Bladder microvascular endothelial cell (primary cell): ENCODE data around the gene RMRP. TPM values are rescaled to one million over a fixed set of nuclear protein-coding genes. Genes with fewer than 3 reads are reported as not detected.

Source experiments
- total RNA-seq: library from RNA; depleted of rRNA; stranded (reverse); fragments of >200 nt; gene quantifications from 2 replicates; pipeline ENCODE4 v1.2.3, GENCODE V29; 2014

Gene RMRP
- 15,158 and 208,384 TPM in 2 replicates for total RNA-seq

DNA sequence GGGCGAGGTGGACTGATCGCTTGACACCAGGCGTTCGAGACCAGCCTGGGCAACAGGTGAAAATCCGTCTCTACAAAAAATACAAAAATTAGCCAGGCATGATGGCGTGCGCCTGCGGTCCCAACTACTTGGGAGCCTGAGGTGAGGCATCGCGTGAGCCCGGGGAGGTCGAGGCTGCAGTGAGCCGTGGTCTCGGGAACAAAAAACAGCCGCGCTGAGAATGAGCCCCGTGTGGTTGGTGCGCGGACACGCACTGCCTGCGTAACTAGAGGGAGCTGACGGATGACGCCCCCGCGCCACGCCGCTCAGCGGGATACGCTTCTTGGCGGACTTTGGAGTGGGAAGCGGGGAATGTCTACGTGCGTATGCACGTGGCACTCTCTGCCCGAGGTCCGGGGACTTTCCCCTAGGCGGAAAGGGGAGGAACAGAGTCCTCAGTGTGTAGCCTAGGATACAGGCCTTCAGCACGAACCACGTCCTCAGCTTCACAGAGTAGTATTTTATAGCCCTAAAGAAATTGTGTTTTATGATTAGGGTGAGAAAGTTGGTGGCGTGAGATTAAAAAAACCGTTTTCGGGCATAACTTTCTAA is at the start of gene RMRP:
Gene RMRP, minus strand, starts transcription at position 474 of the 591 bp plus-strand sequence.

GRCh38 chr9:35689542-35690293 is 31.9 kb upstream of the RMRP start, which contains the start of gene TPM2:
Gene TPM2, minus strand, starts transcription at chr9:35689925. Its CDS starts 108 bp downstream, at chr9:35689817.

GRCh38 chr9:35673132-35674024 is 15.6 kb upstream of the RMRP start, which contains the start of gene CA9:
Gene CA9, plus strand, starts transcription at chr9:35673928. Its CDS starts 32 bp downstream, at chr9:35673960.

DNA sequence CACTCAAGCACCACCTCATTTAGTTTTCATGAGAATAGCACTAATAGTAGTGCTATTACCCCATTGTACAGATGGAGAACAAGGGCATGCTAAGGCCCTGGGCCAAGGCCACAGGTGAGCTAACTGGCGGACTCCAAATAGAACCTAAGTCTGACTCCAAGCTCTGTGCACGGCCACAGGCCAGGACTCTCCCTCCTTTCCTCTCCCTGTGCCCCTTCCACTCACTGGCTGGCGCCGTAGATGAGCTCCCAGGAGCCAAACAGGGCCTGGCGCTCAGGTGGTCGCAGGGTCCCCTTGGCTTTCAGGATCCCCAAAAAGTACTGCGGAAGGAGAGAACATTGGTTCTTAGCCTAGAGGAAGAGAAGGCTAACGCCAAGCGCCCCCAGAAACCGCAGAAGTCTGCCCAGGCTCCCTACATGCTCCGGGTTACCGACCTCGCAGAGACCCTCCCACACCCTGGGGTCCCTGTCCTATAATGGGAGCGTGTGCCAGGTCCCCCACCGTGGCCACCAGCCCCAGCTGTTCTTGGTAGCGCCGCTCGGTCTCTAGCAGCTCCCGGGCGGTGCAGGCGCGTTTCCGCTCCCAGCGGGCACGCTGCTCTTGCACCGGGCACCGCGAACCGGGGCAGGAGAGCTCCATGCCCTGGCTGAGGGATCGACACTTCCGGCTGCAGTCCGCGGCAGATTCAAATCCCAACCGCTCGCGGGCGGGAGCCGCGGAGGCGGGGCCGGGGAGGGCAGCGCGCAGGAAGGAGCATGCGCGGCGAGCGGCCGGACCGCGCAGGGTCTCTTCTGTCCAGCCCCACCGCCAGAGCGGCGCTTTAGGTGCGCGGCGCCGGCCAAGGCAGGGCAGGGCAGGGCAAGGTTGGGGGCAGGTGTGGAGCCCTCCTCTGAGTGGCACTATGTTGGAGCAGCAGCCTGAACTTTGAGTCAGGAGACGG is 7.0 kb upstream of the RMRP start, which contains the start of gene ARHGEF39:
Gene ARHGEF39, minus strand, starts transcription at position 665 of the 940 bp plus-strand sequence. Its CDS starts 26 bp downstream, at position 639.

GRCh38 chr9:35658137-35658967 is 533 bp upstream of the RMRP start, which contains the start of gene CCDC107:
Gene CCDC107, plus strand, starts transcription at chr9:35658292. Its CDS starts 88 bp downstream, at chr9:35658380.

GRCh38 chr9:35650341-35651158 is 7.3 kb downstream of the RMRP start, which contains the start of gene SIT1:
Gene SIT1, minus strand, starts transcription at chr9:35650931. Its CDS starts 78 bp downstream, at chr9:35650853.

DNA sequence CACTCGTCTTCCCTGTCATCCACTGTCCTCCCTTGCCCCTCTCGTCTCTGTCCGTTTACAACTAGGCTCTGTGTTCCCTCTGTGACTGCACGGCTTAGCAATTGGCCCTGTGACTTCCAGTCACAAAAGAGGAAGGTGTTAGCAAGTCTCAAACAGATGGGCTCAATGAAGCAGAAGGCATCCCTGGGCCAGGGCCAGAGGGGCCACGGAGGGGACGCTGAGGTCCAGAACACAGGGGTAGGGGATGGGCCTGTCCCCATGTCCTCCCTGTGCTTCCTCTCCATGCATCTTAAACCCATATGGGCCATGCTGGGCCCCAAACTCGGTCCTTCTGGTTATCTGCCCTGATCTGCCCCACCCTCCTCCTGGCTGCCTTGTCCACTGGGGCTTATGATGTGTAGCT is 39.5 kb downstream of the RMRP start, which contains the start of gene CD72:
Gene CD72, minus strand, starts transcription at position 89 of the 403 bp plus-strand sequence. CDS start 110 bp downstream, outside the sequence.

Other genes with a start within 250 kb of the RMRP start
- 12.6 and 27.9 TPM in 2 replicates for gene RUSC2, start 167.9 kb downstream of the RMRP start, total RNA-seq
- gene TESK1, start 52.8 kb downstream of the RMRP start, total RNA-seq = 4.5 and 8.5 TPM in 2 replicates
- 0.13 TPM in 1 of 2 replicates, not detected in the other for gene CD72, start 39.6 kb downstream of the RMRP start, total RNA-seq
- gene SIT1, start 7.1 kb downstream of the RMRP start, total RNA-seq = not detected in 2 replicates
- 10.3 and 13.6 TPM in 2 replicates for gene CCDC107, start 273 bp upstream of the RMRP start, total RNA-seq
- gene ARHGEF39, start 7.2 kb upstream of the RMRP start, total RNA-seq = 0.65 and 1.5 TPM in 2 replicates
- gene CA9, start 15.9 kb upstream of the RMRP start, total RNA-seq = not detected in 2 replicates
- 17.1 and 24.1 TPM in 2 replicates for gene TPM2, start 31.9 kb upstream of the RMRP start, total RNA-seq
- gene TLN1, start 74.2 kb upstream of the RMRP start, total RNA-seq = 184 and 408 TPM in 2 replicates
- 39.2 and 57.3 TPM in 2 replicates for gene CREB3, start 74.6 kb upstream of the RMRP start, total RNA-seq
- 50.3 and 121 TPM in 2 replicates for gene GBA2, start 91.2 kb upstream of the RMRP start, total RNA-seq
- gene RGP1, start 91.3 kb upstream of the RMRP start, total RNA-seq = 8.6 and 12.1 TPM in 2 replicates
- gene MSMP, start 96.3 kb upstream of the RMRP start, total RNA-seq = 6.2 and 90.9 TPM in 2 replicates
- gene NPR2, start 133.6 kb upstream of the RMRP start, total RNA-seq = 3.2 and 4.1 TPM in 2 replicates
- 0.32 TPM in 1 of 2 replicates, not detected in the other for gene SPAG8, start 154.2 kb upstream of the RMRP start, total RNA-seq
- gene HINT2, start 157.0 kb upstream of the RMRP start, total RNA-seq = 7.1 and 25.1 TPM in 2 replicates
- gene FAM221B, start 170.7 kb upstream of the RMRP start, total RNA-seq = not detected in 2 replicates
- 0.16 and 0.57 TPM in 2 replicates for gene TMEM8B, start 171.2 kb upstream of the RMRP start, total RNA-seq
- not detected in 2 replicates for gene OR13J1, start 212.4 kb upstream of the RMRP start, total RNA-seq
- gene HRCT1, start 248.2 kb upstream of the RMRP start, total RNA-seq = 0.32 and 3.5 TPM in 2 replicates